HFFc6 (cell line): ENCODE measurements around the gene EAPP. TPM values are rescaled to one million over a fixed set of nuclear protein-coding genes. Genes with fewer than 3 reads are reported as not detected.
"Not testable (repeated sequence)": the region's sequence is repeated elsewhere in the genome, so short reads cannot be mapped to it uniquely, and the experiment has no call there.

Source experiments
- DNase-seq: peaks from one replicate; pipeline ENCODE4 v3.0.0-alpha.2; 2018
- H3K27ac Mint-ChIP-seq: 2 replicates; pipeline ENCODE4 v1.8.0; 2020; ENCODE audit warnings: mild to moderate bottlenecking, mixed read lengths
- H3K27me3 Mint-ChIP-seq: 2 replicates; pipeline ENCODE4 v1.8.0; 2021; ENCODE audit warnings: mild to moderate bottlenecking, moderate library complexity, mixed read lengths; ENCODE audit not compliant: insufficient read depth
- H3K36me3 Mint-ChIP-seq: 2 replicates; pipeline ENCODE4 v1.8.0; 2021; ENCODE audit warnings: low read depth, mixed read lengths
- H3K4me1 Mint-ChIP-seq: 2 replicates; pipeline ENCODE4 v1.8.0; 2020; ENCODE audit warnings: low read depth, mixed read lengths
- H3K4me3 Mint-ChIP-seq: 2 replicates; pipeline ENCODE4 v1.8.0; 2020; ENCODE audit warnings: mild to moderate bottlenecking, moderate library complexity, mixed read lengths
- H3K9me3 Mint-ChIP-seq: 2 replicates; pipeline ENCODE4 v1.8.0; 2020; ENCODE audit warnings: mild to moderate bottlenecking, mixed read lengths
- CTCF ChIP-seq: fragments of 200-600 bp; sonication (generic); IDR thresholded peaks from 2 replicates; pipeline ENCODE4 v1.5.0; 2021; ENCODE audit warnings: antibody characterized with exemption, mild to moderate bottlenecking
- total RNA-seq, 6 experiments: library from RNA; stranded (reverse); fragmentation: NEBNext Ultra II Directional; extraction: Animal tissue kit (Norgen Biotek cat#: 25700); gene quantifications; 2 replicates in 1 of 6; 3 replicates in 5 of 6; pipeline ENCODE4 v1.2.3, GENCODE V29; 2021

Gene EAPP
- total RNA-seq, 6 experiments from 2014 or later: 28.2 to 34.9 (median 30.4) TPM

GRCh38 chr14:34479694-34480093 lies 59.8 kb downstream of the EAPP start:
- Mint-ChIP-seq H3K4me1 (no peaks in the 10 kb centered on the region), H3K27ac (no peak overlapping the region), H3K36me3 (no peaks in the 10 kb centered on the region), H3K27me3 (peaks cover 3% of the 10 kb centered on the region; the same call in 1 of the 2 replicates), H3K4me3 (no peak overlapping the region), H3K9me3 (no peaks in the 10 kb centered on the region)
- DNase-seq: no peak
- TF ChIP-seq CTCF: no peak

DNA sequence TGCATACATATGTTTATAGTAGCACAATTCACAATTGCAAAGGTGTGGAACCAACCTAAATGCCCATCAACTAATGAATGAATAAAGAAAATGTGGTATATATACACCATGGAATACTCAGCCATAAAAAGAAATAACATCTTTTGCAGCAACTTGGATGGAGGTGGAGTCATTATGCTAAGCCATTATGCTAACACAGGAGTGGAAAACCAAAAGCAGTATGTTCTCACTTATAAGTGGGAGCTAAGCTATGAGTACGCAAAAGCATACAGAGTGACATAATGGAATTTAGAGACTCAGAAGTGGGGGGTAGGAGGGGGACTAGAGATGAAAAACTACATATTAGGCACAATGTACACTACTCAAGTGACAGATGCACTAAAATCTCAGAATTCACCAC lies 61.2 kb downstream of the EAPP start:
- no peak for DNase-seq
- H3K27ac Mint-ChIP-seq: no peak overlapping the region
- peaks cover 3% of the 10 kb centered on the region; the same call in 1 of the 2 replicates for H3K27me3 Mint-ChIP-seq
- TF ChIP-seq CTCF: no peak
- H3K36me3 Mint-ChIP-seq: no peaks in the 10 kb centered on the region
- H3K4me1 Mint-ChIP-seq: no peaks in the 10 kb centered on the region
- H3K4me3 Mint-ChIP-seq: no peak overlapping the region
- no peaks in the 10 kb centered on the region for H3K9me3 Mint-ChIP-seq

DNA sequence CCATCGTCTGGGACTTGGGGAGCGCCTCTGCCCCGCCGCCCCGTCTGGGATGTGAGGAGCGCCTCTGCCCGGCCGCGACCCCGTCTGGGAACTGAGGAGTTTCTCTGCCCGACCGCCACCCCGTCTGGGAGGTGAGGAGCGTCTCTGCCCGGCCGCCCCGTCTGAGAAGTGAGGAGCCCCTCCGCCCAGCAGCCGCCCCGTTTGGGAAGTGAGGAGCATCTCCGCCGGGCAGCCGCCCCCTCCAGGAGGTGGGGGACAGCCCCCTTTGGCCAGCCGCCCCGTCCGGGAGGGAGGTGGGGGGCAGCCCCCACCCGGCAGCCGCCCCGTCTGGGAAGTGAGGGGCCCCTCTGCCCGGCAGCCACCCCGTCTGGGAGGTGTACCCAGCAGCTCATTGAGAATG lies 63.5 kb downstream of the EAPP start:
- not testable (repeated sequence) for DNase-seq, H3K9me3 Mint-ChIP-seq, H3K4me3 Mint-ChIP-seq, H3K36me3 Mint-ChIP-seq, H3K4me1 Mint-ChIP-seq, H3K27ac Mint-ChIP-seq, H3K27me3 Mint-ChIP-seq

DNA sequence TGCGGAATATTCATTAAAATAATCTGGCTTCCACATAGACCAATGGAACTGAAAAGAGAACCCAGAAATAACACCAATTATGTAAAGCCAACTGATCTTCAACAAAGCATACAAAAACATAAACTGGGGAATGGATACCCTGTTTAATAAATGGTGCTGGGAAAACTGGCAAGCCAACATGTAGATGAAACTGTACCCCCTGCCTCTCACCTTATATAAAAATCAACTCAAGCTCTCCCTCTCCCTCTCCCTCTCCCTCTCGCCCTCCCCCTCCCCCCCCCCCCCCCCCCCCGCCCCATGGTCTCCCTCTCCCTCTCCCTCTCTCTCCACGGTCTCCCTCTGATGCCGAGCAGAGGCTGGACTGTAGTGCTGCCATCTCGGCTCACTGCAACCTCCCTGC lies 64.3 kb downstream of the EAPP start:
- Mint-ChIP-seq H3K27ac (no peak overlapping the region), H3K9me3 (no peaks in the 10 kb centered on the region), H3K4me3 (no peak overlapping the region), H3K27me3 (peaks cover 7% of the 10 kb centered on the region), H3K36me3 (no peaks in the 10 kb centered on the region), H3K4me1 (no peaks in the 10 kb centered on the region)
- DNase-seq: no peak
- no peak for TF ChIP-seq CTCF

DNA sequence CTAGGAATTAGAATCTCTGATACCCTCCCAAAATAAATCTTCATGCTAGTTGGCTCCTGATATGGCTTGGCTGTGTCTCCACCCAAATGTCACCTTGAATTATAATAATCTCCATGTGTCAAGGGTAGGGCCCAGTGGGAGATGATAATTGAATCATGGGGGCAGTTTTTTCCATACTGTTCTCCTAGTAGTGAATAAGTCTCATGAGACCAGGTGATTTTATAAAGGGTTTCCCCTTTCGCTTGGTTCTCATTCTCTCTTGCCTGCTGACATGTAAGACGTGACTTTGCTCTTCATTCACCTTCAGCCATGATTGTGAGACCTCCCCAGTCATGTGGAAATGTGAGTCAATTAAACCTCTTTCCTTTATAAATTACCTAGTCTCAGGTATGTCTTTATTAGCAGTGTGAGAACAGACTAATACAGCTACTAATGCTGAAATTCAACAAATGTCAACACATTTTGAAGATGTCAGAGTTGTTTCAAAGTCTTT lies 65.3 kb downstream of the EAPP start:
- H3K27me3 Mint-ChIP-seq: peaks cover 7% of the 10 kb centered on the region
- no peaks in the 10 kb centered on the region for H3K36me3 Mint-ChIP-seq
- H3K4me1 Mint-ChIP-seq: peaks cover 1% of the 10 kb centered on the region; the same call in 1 of the 2 replicates
- TF ChIP-seq CTCF: no peak
- H3K27ac Mint-ChIP-seq: no peak overlapping the region
- H3K9me3 Mint-ChIP-seq: no peaks in the 10 kb centered on the region
- H3K4me3 Mint-ChIP-seq: no peak overlapping the region
- no peak for DNase-seq

GRCh38 chr14:34472706-34473279 lies 66.7 kb downstream of the EAPP start:
- Mint-ChIP-seq H3K27ac (no peak overlapping the region), H3K4me3 (no peak overlapping the region), H3K27me3 (peaks cover 8% of the 10 kb centered on the region), H3K36me3 (no peaks in the 10 kb centered on the region), H3K9me3 (no peaks in the 10 kb centered on the region), H3K4me1 (peaks cover 13% of the 10 kb centered on the region)
- no peak for DNase-seq
- TF ChIP-seq CTCF: no peak
